ENCODE results near the gene F2RL2. TPM values are rescaled to one million over a fixed set of nuclear protein-coding genes. Genes with fewer than 3 reads are reported as not detected.

Gene F2RL2
- total and polyA plus RNA-seq, 2 donors (not counting 1 experiment from before 2014, with no cell fraction given), result 82.6 to 91.6 TPM

DNA sequence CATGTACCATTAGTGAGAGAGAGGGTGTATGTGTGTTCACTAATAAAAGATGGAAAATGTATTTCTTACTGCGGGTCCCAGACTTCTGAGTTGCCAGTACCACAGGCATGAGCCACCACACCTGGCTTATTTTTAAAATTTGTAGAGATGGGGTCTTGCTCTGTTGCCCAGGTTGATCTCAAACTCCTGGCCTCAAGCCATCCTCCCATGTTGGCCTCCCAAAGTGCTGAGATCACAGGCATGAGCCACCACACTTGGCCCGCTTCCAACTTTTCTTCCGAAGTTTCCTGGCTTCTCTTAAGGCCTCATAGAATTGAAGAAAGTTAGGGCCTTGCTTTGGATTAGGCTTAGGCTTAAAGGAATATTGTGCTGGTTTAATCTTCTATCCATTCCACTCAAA lies 40.4 kb upstream of the F2RL2 start:
- H3K4me3 ChIP-seq (replicated peaks in 1 of 4; ENCODE audit: control extremely low read depth in 1 of 4, insufficient read depth in 1 of 4, low read depth in 3 of 4, low read length in 4 of 4), result no peak overlapping the region
- H3K9ac ChIP-seq (ENCODE audit: insufficient read depth, low read length), result no peak overlapping the region
- no peaks in the 10 kb centered on the region for H3K36me3 ChIP-seq (ENCODE audit: control insufficient read depth, insufficient read depth, low read length)
- no peak for DNase-seq (ENCODE audit: low read depth in 2 of 2)
- H3K79me2 ChIP-seq (ENCODE audit: control insufficient read depth, insufficient read depth, low read length), result no peaks in the 10 kb centered on the region
- no peaks in the 10 kb centered on the region for H3K9me3 ChIP-seq (ENCODE audit: control insufficient read depth, insufficient read depth, low read depth, low read length)
- no peak for TF ChIP-seq CTCF (conservative IDR thresholded peaks at IDR 0.05 in 1 of 2, IDR thresholded peaks at IDR 0.05 in 1 of 2; ENCODE audit: low read depth in 1 of 2, low read length in 2 of 2)
- no peak for TF ChIP-seq EZH2 (IDR thresholded peaks at IDR 0.05; ENCODE audit: low read length, missing control alignments)
- no peaks in the 10 kb centered on the region for H4K20me1 ChIP-seq (ENCODE audit: control insufficient read depth, extremely low read depth, insufficient read depth, low read length)
- no peak overlapping the region for H3K27ac ChIP-seq (ENCODE audit: insufficient read depth, low read length)
- no peak overlapping the region for H2AFZ ChIP-seq (ENCODE audit: low read length)
- H3K27me3 ChIP-seq (ENCODE audit: control insufficient read depth, insufficient read depth, low read length), result no peaks in the 10 kb centered on the region
- H3K4me1 ChIP-seq (ENCODE audit: control insufficient read depth, extremely low read depth, insufficient read depth, low read length), result no peaks in the 10 kb centered on the region
- H3K4me2 ChIP-seq (ENCODE audit: extremely low read depth, insufficient read depth, low read length), result no peak overlapping the region

GRCh38 chr5:76662521-76662920 lies 39.3 kb upstream of the F2RL2 start:
- H4K20me1 ChIP-seq (ENCODE audit: control insufficient read depth, extremely low read depth, insufficient read depth, low read length), result no peaks in the 10 kb centered on the region
- H2AFZ ChIP-seq (ENCODE audit: low read length), result no peak overlapping the region
- no peak for DNase-seq (ENCODE audit: low read depth in 2 of 2)
- H3K36me3 ChIP-seq (ENCODE audit: control insufficient read depth, insufficient read depth, low read length), result no peaks in the 10 kb centered on the region
- no peak for TF ChIP-seq EZH2 (IDR thresholded peaks at IDR 0.05; ENCODE audit: low read length, missing control alignments)
- TF ChIP-seq CTCF (conservative IDR thresholded peaks at IDR 0.05 in 1 of 2, IDR thresholded peaks at IDR 0.05 in 1 of 2; ENCODE audit: low read depth in 1 of 2, low read length in 2 of 2), result no peak
- no peaks in the 10 kb centered on the region for H3K79me2 ChIP-seq (ENCODE audit: control insufficient read depth, insufficient read depth, low read length)
- H3K4me1 ChIP-seq (ENCODE audit: control insufficient read depth, extremely low read depth, insufficient read depth, low read length), result no peaks in the 10 kb centered on the region
- no peak overlapping the region for H3K9ac ChIP-seq (ENCODE audit: insufficient read depth, low read length)
- no peaks in the 10 kb centered on the region for H3K9me3 ChIP-seq (ENCODE audit: control insufficient read depth, insufficient read depth, low read depth, low read length)
- H3K4me3 ChIP-seq (replicated peaks in 1 of 4; ENCODE audit: control extremely low read depth in 1 of 4, insufficient read depth in 1 of 4, low read depth in 3 of 4, low read length in 4 of 4), result no peak overlapping the region
- H3K27me3 ChIP-seq (ENCODE audit: control insufficient read depth, insufficient read depth, low read length), result no peaks in the 10 kb centered on the region
- no peak overlapping the region for H3K4me2 ChIP-seq (ENCODE audit: extremely low read depth, insufficient read depth, low read length)
- no peak overlapping the region for H3K27ac ChIP-seq (ENCODE audit: insufficient read depth, low read length)

- Histone ChIP-seq H3K4me1 (ENCODE audit: control insufficient read depth, extremely low read depth, insufficient read depth, low read length) (no peaks in the 10 kb centered on the region), H3K4me3 (replicated peaks in 1 of 4; ENCODE audit: control extremely low read depth in 1 of 4, insufficient read depth in 1 of 4, low read depth in 3 of 4, low read length in 4 of 4) (no peak overlapping the region), H3K27me3 (ENCODE audit: control insufficient read depth, insufficient read depth, low read length) (no peaks in the 10 kb centered on the region), H3K79me2 (ENCODE audit: control insufficient read depth, insufficient read depth, low read length) (no peaks in the 10 kb centered on the region), H3K36me3 (ENCODE audit: control insufficient read depth, insufficient read depth, low read length) (no peaks in the 10 kb centered on the region), H3K9ac (ENCODE audit: insufficient read depth, low read length) (no peak overlapping the region), H3K4me2 (ENCODE audit: extremely low read depth, insufficient read depth, low read length) (no peak overlapping the region), H4K20me1 (ENCODE audit: control insufficient read depth, extremely low read depth, insufficient read depth, low read length) (no peaks in the 10 kb centered on the region), H3K9me3 (ENCODE audit: control insufficient read depth, insufficient read depth, low read depth, low read length) (no peaks in the 10 kb centered on the region), H2AFZ (ENCODE audit: low read length) (peak overlapping the region; percentile 8), H3K27ac (ENCODE audit: insufficient read depth, low read length) (no peak overlapping the region)
- DNase-seq (ENCODE audit: low read depth in 2 of 2), result peak in 1 of 2 donors; percentile 33
- TF ChIP-seq CTCF (conservative IDR thresholded peaks at IDR 0.05 in 1 of 2, IDR thresholded peaks at IDR 0.05 in 1 of 2; ENCODE audit: low read depth in 1 of 2, low read length in 2 of 2), result no peak
- TF ChIP-seq EZH2 (IDR thresholded peaks at IDR 0.05; ENCODE audit: low read length, missing control alignments), result no peak
Measured at GRCh38 chr5:76660360-76660759, 37.2 kb upstream of the F2RL2 start.

Data from fibroblast of lung (primary cell).